AG04449 (cell line): ENCODE results near the gene MAPT.

Experiments
- CTCF ChIA-PET: fragments of 350-600 bp; formaldehyde crosslinking; extraction: SDS; loops from one replicate; lab custom pipeline; 2021; ENCODE audit warnings: antibody characterized with exemption; lab: Yijun Ruan, JAX
- POLR2A ChIA-PET: fragments of 400-600, 350-600 bp; formaldehyde crosslinking; extraction: SDS; loops from one replicate; lab custom pipeline; 2020; ENCODE audit warnings: antibody characterized with exemption, inconsistent platforms; lab: Yijun Ruan, JAX
- DNase-seq: peaks from one replicate; pipeline ENCODE4 v3.0.0-alpha.2; 2010; ENCODE audit warnings: low read depth, low spot score
- H3K4me3 ChIP-seq: 2 replicates; pipeline ENCODE4 v1.5.1; 2011; ENCODE audit warnings: low read depth, mild to moderate bottlenecking, control low read depth, low read length
- TF ChIP-seq, protein P1 (sequence below): IDR thresholded peaks from one replicate; pipeline ENCODE4 v1.5.1; 2011; ENCODE audit warnings: mild to moderate bottlenecking, moderate library complexity, low read length, control low read depth, inconsistent platforms; ENCODE audit not compliant: insufficient read depth; ENCODE audit errors: missing control alignments

The MAPT gene

DNA sequence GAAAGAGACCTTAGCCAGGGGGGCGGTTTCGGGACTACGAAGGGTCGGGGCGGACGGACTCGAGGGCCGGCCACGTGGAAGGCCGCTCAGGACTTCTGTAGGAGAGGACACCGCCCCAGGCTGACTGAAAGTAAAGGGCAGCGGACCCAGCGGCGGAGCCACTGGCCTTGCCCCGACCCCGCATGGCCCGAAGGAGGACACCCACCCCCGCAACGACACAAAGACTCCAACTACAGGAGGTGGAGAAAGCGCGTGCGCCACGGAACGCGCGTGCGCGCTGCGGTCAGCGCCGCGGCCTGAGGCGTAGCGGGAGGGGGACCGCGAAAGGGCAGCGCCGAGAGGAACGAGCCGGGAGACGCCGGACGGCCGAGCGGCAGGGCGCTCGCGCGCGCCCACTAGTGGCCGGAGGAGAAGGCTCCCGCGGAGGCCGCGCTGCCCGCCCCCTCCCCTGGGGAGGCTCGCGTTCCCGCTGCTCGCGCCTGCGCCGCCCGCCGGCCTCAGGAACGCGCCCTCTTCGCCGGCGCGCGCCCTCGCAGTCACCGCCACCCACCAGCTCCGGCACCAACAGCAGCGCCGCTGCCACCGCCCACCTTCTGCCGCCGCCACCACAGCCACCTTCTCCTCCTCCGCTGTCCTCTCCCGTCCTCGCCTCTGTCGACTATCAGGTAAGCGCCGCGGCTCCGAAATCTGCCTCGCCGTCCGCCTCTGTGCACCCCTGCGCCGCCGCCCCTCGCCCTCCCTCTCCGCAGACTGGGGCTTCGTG is at the start of gene MAPT:
MAPT (plus strand) TSS at position 533 of the 763 bp plus-strand sequence. CDS start 67,784 bp downstream, outside the sequence.
- ChIA-PET POLR2A (no interaction called here), CTCF (interaction anchor here (0.6 to 3.4 kb wide), 15 partner anchors 9 to 1589 kb away, joined by 3 to 27 read pairs (median 5); no protein-coding TSS in a partner anchor)
- DNase-seq = peak; percentile 24
- TF ChIP-seq, protein P1, sequence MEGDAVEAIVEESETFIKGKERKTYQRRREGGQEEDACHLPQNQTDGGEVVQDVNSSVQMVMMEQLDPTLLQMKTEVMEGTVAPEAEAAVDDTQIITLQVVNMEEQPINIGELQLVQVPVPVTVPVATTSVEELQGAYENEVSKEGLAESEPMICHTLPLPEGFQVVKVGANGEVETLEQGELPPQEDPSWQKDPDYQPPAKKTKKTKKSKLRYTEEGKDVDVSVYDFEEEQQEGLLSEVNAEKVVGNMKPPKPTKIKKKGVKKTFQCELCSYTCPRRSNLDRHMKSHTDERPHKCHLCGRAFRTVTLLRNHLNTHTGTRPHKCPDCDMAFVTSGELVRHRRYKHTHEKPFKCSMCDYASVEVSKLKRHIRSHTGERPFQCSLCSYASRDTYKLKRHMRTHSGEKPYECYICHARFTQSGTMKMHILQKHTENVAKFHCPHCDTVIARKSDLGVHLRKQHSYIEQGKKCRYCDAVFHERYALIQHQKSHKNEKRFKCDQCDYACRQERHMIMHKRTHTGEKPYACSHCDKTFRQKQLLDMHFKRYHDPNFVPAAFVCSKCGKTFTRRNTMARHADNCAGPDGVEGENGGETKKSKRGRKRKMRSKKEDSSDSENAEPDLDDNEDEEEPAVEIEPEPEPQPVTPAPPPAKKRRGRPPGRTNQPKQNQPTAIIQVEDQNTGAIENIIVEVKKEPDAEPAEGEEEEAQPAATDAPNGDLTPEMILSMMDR = peak; percentile 93
- peak within 1 kb of the TSS; percentile 70 for H3K4me3 ChIP-seq

DNA sequence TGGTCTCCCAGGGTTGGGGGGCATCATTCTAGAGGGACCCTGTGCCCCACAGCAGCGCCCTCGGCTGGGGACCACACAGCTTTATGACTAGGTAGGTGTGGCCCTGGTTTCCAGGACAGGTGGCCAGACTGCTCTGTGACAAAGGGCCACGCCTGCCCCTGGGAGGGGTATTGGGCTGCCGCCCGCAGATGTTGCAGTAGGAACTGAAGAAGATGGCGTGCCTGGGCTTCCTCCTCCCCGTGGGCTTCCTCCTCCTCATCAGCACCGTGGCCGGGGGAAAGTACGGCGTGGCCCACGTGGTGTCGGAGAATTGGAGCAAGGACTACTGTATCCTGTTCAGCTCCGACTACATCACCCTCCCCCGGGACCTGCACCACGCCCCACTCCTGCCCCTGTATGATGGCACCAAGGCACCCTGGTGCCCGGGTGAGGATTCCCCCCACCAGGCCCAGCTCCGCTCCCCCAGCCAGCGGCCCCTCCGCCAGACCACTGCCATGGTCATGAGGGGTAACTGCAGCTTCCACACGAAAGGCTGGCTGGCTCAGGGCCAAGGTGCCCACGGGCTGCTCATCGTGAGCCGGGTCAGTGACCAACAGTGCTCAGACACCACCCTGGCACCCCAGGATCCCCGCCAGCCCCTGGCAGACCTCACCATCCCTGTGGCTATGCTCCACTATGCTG is 49.5 kb upstream of the MAPT start, which contains the start of gene SPPL2C:
SPPL2C (plus strand) TSS at position 187 of the 681 bp plus-strand sequence; CDS start at position 213, 26 bp downstream.
- DNase-seq = no peak
- no peak within 1 kb of the TSS for H3K4me3 ChIP-seq
- TF ChIP-seq, protein P1 = no peak
- POLR2A ChIA-PET = no interaction called here
- CTCF ChIA-PET = interaction anchor here (4.0 kb wide), 1 partner anchor 13 kb away, joined by 23 read pairs; no protein-coding TSS in a partner anchor

DNA sequence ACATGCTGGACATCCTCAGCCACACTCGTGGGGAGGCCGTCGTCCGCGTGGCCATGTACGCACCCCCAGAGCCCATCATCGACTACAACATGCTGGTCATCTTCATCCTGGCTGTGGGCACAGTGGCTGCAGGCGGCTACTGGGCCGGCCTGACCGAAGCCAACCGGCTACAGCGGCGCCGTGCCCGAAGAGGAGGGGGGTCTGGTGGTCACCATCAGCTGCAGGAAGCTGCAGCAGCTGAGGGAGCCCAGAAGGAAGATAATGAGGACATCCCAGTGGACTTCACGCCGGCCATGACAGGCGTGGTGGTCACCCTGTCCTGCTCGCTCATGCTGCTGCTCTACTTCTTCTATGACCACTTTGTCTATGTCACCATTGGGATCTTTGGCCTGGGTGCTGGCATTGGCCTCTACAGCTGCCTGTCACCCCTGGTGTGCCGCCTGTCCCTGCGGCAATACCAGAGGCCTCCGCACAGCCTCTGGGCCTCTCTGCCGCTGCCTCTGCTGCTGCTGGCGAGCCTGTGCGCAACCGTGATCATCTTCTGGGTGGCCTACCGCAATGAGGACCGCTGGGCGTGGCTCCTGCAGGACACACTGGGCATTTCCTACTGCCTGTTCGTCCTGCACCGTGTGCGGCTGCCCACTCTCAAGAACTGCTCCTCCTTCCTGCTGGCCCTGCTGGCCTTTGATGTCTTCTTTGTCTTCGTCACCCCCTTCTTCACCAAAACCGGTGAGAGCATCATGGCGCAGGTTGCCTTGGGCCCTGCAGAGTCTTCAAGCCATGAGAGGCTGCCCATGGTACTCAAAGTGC is 48.8 kb upstream of the MAPT start:
- no peak for DNase-seq
- ChIA-PET CTCF (interaction anchor here (1.2 to 4.0 kb wide), 2 partner anchors 14 kb away, joined by 4 to 23 read pairs; no protein-coding TSS in a partner anchor), POLR2A (no interaction called here)
- no peak overlapping the region for H3K4me3 ChIP-seq
- TF ChIP-seq, protein P1 = no peak

DNA sequence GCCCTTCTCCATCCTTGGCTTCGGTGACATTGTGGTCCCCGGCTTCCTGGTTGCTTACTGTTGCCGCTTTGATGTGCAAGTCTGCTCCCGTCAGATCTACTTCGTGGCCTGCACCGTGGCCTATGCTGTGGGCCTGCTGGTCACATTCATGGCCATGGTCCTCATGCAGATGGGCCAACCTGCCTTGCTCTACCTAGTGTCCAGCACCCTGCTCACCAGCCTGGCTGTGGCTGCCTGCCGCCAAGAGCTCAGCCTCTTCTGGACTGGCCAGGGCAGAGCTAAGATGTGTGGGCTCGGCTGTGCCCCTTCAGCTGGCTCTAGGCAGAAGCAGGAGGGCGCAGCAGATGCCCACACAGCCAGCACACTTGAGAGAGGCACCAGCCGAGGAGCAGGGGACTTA is 48.1 kb upstream of the MAPT start:
- H3K4me3 ChIP-seq = no peak overlapping the region
- CTCF ChIA-PET = interaction anchor here (1.2 kb wide), 1 partner anchor 14 kb away, joined by 4 read pairs; no protein-coding TSS in a partner anchor
- TF ChIP-seq, protein P1 = no peak
- POLR2A ChIA-PET = no interaction called here
- DNase-seq = no peak

DNA sequence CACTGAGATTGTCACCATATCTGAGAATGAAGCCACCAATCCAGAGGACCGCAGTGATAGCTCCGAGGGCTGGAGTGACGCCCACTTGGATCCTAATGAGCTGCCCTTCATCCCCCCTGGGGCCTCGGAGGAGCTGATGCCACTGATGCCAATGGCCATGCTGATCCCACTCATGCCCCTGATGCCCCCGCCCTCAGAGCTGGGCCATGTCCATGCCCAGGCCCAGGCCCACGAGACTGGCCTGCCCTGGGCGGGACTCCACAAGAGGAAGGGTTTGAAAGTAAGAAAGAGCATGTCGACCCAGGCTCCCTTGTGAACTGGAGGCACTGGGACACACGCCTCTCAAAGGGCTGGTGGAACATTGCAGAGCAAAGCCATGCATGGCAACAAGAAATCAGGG is 47.7 kb upstream of the MAPT start:
- TF ChIP-seq, protein P1 = no peak
- DNase-seq = no peak
- CTCF ChIA-PET = interaction anchor here (1.2 kb wide), 1 partner anchor 15 kb away, joined by 4 read pairs; no protein-coding TSS in a partner anchor
- H3K4me3 ChIP-seq = no peak overlapping the region
- POLR2A ChIA-PET = no interaction called here
